Stimulated activated CD8-positive, alpha-beta memory T cell treated with anti-CD3 and anti-CD28 coated beads, Interleukin-12 subunit alpha, Interleukin-12 subunit beta, amount 100 ng/mL, for 1 hour (primary cell): ENCODE measurements around the gene OR52I1.

Source experiments
- DNase-seq: peaks from one replicate; pipeline ENCODE4 v3.0.0-alpha.2; 2020; ENCODE audit warnings: low read depth

OR52I1 gene, protein sequence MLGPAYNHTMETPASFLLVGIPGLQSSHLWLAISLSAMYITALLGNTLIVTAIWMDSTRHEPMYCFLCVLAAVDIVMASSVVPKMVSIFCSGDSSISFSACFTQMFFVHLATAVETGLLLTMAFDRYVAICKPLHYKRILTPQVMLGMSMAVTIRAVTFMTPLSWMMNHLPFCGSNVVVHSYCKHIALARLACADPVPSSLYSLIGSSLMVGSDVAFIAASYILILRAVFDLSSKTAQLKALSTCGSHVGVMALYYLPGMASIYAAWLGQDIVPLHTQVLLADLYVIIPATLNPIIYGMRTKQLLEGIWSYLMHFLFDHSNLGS

GRCh38 chr11:4593739-4594138 is at the start of gene OR52I1:
Gene OR52I1 (plus strand): TSS chr11:4594039. CDS start chr11:4594039, 0 bp downstream.
- DNase-seq: no peak

DNA sequence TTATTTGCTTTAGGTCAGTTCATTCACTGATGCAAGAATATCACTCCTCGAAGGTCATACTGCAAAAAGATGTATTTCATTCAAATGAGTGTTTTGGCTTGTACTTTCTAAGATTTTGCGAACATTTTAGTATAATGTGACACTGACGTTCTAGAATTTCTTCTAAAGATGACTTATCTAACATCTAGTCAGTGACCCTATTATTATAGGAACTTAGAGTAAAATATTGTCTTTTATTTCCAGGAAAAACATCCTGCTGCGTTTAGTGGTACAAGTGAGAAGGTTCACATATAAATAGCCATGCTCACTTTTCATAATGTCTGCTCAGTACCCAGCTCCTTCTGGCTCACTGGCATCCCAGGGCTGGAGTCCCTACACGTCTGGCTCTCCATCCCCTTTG is 48.9 kb upstream of the OR52I1 start, which contains the start of gene OR52M1:
Gene OR52M1 (plus strand): TSS at position 301 of the 400 bp plus-strand sequence. CDS start 0 bp downstream, at position 301.
- no peak for DNase-seq

- no peak for DNase-seq
Observed at GRCh38 chr11:4546878-4547277, 47.0 kb upstream of the OR52I1 start.

DNA sequence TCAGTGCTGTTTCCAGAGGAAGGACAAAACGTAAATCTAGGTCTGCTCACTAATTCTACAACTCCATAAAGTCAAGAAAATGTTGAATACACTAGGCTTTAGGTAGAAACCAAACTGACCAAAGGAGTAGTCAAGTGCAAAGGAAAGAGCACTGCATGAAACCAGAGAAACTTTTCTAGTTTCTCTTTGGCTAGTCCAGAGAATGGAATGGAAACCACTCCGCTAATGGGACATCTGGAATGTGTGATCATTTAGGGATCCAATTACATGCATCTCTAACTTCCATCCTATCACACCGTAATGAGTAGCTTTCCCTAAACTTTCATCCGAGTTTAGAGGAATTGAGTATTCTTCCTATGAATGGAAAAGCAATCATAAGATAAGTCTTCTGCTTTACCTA is 46.4 kb upstream of the OR52I1 start:
- DNase-seq: no peak

- DNase-seq: no peak
Observed at GRCh38 chr11:4551346-4551979, 42.4 kb upstream of the OR52I1 start.

DNA sequence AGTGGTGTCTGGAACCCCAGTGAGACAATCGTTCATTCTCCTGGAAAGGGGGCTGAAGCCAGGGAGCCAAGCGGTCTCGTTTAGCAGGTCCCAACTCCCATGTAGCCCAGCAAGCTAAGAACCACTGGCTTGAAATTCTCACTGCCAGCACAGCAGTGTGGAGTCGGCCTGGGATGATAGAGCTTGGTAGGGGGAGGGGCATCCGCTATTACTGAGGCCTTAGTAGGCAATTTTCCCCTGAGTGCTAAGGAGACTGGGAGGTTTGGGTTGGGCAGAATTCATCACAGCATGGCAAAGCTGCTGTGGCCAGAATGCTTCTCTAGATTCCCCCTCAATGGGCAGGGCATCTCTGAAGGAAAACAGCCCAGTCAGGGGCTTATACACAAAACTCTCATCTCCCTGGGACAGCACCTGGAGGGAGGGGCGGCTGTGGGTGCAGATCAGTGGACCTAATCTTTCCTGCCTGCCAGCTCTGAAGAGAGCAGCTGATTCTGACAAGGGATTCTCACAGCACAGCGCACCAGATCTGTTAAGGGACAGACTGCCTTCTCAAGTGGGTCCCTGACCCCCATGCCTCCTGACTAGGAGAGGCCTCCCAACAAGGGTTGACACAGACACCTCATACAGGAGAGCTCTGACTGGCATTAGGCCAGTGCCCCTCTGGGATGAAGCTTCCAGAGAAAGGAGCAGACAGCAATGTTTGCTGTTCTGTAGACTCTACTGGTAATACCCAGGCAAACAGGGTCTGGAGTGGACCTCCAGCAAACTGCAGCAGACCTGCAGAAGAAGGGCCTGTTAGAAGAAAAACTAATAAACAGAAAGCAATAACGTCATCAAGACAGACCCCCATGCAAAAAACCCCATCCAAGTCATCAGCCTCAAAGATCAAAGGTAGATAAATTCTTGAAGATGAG is 34.1 kb upstream of the OR52I1 start:
- DNase-seq: no peak

DNA sequence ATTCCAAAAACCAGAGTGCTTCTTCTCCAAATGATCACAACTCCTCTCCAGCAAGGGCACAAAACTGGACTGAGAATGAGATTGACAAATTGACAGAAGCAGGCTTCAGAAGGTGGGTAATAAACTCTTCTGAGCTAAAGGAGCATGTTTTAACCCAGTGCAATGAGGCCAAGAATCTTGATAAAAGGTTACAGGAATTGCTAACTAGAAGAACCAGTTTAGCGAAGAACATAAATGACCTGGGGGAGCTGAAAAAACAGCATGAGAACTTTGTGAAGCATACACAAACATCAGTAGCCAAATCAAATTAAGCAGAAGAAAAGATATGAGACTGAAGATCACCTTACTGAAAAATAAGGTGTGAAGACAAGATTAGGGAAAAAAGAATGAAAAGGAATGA is 33.4 kb upstream of the OR52I1 start:
- DNase-seq: no peak

DNA sequence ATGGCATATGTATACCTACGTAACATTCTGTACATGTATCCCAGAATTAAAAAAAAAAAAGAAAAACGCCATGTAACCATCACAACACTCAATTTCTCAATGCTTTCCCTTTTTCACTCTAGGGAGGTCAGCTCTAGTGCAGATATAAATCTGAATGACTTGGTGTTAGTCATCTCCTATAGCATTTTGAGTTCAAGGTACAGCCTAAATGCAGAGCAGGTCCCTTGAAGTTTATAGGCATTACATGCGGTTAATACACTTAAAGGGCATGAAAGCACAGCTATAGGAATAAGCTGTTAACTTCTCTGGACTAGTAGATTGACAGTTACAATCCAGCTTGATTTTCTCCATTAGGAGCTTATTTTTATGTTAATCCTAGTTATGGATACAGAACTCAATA is 28.5 kb upstream of the OR52I1 start:
- no peak for DNase-seq

GRCh38 chr11:4569075-4569474 is 24.8 kb upstream of the OR52I1 start:
- no peak for DNase-seq

DNA sequence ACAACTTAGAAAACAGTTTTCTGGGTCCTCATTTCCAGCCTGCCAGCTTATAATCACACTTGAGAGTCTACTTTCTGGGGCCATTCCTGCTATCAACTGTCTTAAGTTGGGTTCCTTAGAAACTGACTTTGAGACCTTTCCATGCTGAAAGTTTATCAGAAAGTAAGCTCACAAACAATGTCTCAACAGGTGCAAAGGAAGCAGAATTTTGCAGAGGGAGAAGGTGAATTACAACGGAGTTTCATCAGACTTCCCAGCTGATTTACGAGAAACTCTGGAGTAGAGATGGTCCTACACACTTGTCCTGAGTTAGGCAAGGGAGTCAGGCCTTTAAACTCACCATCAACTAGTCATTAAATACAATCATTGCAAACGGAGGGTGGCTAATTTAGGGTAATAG is 17.0 kb upstream of the OR52I1 start:
- DNase-seq: no peak

GRCh38 chr11:4577761-4578160 is 16.1 kb upstream of the OR52I1 start:
- no peak for DNase-seq

- no peak for DNase-seq
Observed at GRCh38 chr11:4578624-4579023, 15.2 kb upstream of the OR52I1 start.

DNA sequence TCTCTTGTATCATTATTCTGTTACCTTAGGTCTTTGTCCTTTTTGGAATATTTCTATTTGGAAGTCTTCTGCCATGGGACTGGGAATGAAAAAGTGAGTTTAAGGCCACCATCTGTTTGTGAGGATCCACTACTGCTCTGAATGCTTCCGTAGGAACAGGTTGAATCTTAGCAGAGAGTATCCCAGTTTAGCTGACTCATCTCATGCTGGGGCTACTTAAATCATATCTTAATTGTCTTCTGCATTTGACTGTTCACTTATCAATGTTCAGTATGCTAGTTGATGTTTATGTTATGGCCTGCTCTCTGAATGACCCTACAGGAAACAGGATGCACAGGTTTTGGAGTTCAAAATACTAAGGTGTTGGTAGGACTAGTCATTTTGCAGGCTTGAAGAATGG is 13.7 kb upstream of the OR52I1 start:
- DNase-seq: no peak

DNA sequence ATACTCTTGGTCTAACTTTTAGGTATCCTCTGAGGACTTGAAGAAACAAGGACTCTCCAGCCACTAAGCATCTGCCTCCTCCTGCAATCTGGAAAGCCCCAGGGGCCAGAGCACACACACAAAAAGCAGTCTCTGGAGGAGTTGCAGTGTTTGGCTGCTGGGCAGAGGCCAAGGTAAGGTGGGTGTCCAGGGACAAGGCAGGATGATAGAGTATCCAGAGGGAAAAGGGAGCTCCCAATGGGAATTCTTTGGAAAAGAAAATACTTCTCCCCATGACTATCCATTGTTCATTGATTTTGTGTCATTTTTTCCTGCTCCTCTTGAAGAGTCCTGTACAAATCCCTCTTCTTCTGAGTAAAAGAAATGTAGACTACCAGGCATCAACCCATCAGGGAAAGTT is 12.4 kb upstream of the OR52I1 start, which contains the start of gene OR52I2:
Gene OR52I2 (plus strand): TSS at position 301 of the 400 bp plus-strand sequence.
- DNase-seq: no peak

DNA sequence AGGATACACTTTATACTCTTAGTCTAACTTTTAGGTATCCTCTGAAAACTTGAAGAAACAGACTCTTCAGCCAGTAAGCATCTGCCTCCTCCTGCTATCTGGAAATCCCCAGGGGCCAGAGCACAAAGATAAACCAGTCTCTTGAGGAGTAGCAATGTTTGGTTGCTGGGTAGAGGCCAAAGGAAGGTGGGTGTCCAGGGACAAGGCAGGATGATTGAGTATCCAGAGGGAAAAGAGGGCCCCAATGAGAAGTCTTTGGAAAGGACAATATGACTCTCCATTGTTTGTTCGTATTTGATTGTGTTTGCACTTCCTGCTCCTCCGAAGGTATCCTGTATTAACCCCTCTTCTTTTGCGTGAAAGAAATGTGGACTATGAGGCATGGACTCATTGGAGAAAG is 4.8 kb upstream of the OR52I1 start:
- no peak for DNase-seq

DNA sequence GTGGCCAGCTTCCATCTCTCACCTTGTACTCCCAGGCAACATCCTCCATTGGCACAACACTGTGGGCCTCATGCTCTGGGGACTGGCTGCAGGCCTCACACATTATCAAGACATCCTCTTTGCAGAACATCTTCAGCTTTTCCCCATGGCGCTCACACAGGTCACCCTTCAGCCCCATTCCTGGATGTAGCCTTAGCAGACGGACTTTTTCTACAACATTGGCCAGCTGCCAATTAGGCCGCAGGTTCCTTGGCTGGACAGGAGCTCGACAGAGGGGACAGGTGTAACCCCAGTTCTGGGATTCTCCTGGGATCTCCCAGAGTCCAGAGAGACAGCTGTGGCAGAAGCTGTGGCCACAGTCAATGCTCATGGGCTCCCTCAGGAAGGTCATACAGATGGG is 11.2 kb downstream of the OR52I1 start:
- no peak for DNase-seq

- no peak for DNase-seq
Observed at GRCh38 chr11:4606231-4607015, 12.6 kb downstream of the OR52I1 start.

GRCh38 chr11:4607096-4607495 is 13.3 kb downstream of the OR52I1 start:
- no peak for DNase-seq

DNA sequence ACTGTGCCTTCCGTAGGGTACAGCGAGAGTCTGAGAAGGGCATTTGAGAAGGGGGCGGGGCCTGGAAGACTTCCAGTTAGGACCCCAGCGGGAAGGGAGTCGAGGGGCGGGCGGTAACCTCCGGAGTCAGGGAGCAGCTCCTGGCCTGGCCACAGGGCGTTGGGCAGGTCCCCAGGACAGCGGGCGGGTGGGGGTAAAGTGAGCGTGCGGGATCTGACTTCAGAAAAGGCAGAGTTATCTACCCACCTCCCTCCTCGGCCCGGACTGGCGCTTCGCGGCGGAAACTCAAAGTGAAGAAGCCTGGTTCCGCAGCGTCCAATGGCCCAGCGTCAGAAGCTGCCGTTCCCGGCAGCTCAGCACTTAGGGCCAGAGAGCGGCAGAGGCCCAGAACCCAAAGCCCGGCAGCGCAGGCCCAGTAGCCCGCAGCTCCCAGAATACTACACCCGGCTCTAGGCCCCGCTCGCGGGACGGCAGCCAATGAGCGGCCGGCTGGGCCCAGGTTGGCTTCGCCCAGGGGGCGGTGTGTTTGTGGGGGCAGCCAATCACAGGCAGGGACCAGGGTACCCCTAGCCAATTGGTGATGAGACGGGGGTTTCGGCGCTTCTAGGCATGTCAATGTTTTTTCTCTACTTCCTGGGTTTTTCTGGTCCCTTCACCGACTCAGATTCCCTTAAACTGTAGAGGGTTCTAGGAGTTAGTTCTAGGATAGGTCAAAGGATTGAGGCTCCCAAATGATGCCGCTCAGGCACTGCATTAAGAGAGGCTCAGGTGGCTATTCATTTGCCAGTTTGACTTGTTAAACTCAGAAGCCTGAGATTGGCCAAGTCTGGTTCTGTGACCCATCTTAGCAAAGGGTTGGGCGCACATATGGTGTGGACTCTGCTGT is 14.2 kb downstream of the OR52I1 start, which contains the start of gene TRIM68:
Gene TRIM68 (minus strand): TSS at position 451 of the 886 bp plus-strand sequence. CDS start 2,727 bp downstream, outside the sequence.
- DNase-seq: peak; percentile 90

DNA sequence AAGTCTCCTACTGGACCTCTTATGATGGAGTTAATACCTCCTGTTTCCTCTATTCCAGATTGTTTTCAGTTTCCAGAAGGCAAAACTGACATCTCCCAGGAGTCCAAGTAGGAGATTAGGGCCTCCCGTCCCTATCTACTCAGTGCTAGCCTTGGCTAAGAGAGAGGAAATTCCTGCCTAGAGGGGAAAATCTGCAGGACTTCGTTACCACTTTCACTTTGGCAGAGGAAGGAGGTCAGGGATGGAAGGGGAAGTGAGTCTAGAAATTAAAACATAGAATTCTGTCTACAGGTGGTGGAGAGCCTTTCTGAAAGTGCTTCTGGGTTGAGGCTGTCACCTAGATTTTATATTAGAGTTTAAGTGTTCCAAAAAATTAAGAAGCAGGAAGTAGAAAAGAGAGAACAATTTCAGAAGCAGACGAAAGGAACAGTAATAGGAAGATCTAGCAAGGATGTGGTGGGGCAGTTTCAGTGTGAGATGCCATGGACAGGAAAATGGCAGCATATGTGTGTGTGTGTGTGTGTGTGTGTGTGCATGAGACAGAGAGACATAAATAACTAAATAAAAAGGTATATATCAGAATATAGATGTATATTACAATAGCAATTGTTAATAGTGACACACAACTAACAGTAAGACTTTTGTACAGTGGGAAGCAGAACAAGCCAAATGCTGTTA is 16.6 kb downstream of the OR52I1 start:
- DNase-seq: no peak
